ENCODE results near the gene UBXN7. TPM values are rescaled to one million over a fixed set of nuclear protein-coding genes. Genes with fewer than 3 reads are reported as not detected.
"Not testable (repeated sequence)": the region's sequence is repeated elsewhere in the genome, so short reads cannot be mapped to it uniquely, and the experiment has no call there.

Gene UBXN7
- total RNA-seq, 2 experiments from 2014 or later = 58.4 to 63.7 TPM

GRCh38 chr3:196365736-196366135 lies 66.5 kb downstream of the UBXN7 start:
- POLR2A ChIA-PET = no interaction called here
- no peak for DNase-seq
- Mint-ChIP-seq H3K27ac (no peak overlapping the region), H3K4me1 (ENCODE audit: low read depth) (peaks cover 4% of the 10 kb centered on the region), H3K4me3 (no peak overlapping the region), H3K9me3 (no peaks in the 10 kb centered on the region), H3K36me3 (ENCODE audit: low read depth) (peaks cover 24% of the 10 kb centered on the region), H3K27me3 (no peaks in the 10 kb centered on the region)
- intact Hi-C loops (cut with micrococcal nuclease) = no loop called here
- CTCF ChIA-PET = interaction anchor here (0.9 to 1.3 kb wide), 2 partner anchors 92 to 172 kb away, joined by 3 to 4 read pairs; no protein-coding TSS in a partner anchor
- no peak for TF ChIP-seq CTCF (IDR thresholded peaks at IDR 0.05)
- ATAC-seq = no peak

DNA sequence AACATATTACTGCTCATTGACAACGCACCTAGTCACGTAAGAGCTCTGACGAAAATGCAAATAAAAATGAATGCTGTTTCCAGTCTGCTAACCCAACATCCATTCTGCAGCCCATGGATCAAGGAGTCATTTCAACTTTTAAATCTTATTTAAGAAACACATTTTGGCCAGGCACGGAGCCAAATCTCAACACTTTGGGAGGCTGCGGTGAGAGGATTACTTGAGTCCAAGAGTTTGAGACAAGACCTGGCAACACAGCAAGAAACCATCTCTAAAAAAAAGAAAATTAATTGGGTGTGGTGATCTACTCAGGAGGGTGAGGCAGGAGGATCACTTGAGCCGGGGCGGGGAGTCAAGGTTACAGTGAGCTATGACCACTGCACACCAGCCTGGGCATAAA lies 71.6 kb downstream of the UBXN7 start:
- H3K4me1 Mint-ChIP-seq (ENCODE audit: low read depth) = peaks cover 11% of the 10 kb centered on the region
- H3K27me3 Mint-ChIP-seq = no peaks in the 10 kb centered on the region
- no peak for ATAC-seq
- H3K4me3 Mint-ChIP-seq = no peak overlapping the region
- intact Hi-C loops (cut with micrococcal nuclease) = no loop called here
- ChIA-PET POLR2A (no interaction called here), CTCF (no interaction called here)
- H3K27ac Mint-ChIP-seq = no peak overlapping the region
- TF ChIP-seq CTCF (IDR thresholded peaks at IDR 0.05) = no peak
- H3K36me3 Mint-ChIP-seq (ENCODE audit: low read depth) = peaks cover 35% of the 10 kb centered on the region
- no peaks in the 10 kb centered on the region for H3K9me3 Mint-ChIP-seq
- no peak for DNase-seq

DNA sequence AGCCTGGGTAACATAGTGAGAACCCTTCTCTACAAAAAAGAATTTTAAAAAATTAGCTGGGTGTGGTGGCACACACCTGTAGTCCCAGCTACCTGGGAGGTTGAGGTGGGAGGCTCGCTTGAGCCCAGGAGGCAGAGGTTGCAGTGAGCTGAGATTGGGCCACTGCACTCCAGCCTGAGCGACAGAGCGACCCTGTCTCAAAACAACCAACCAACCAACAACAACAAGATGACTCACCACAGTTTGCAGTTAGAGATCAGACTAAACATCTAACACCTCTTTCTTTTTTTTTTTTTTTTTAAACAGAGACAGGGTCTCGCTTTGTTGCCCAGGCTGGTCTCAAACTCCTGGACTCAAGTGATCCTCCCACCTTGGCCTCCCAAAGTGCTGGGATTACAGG lies 73.7 kb downstream of the UBXN7 start:
- H3K9me3 Mint-ChIP-seq; ATAC-seq; H3K27me3 Mint-ChIP-seq; H3K4me3 Mint-ChIP-seq; POLR2A ChIA-PET; H3K27ac Mint-ChIP-seq; intact Hi-C loops (cut with micrococcal nuclease); DNase-seq: not testable (repeated sequence)
- H3K4me1 Mint-ChIP-seq (ENCODE audit: low read depth) = peaks cover 11% of the 10 kb centered on the region
- H3K36me3 Mint-ChIP-seq (ENCODE audit: low read depth) = peaks cover 41% of the 10 kb centered on the region
- CTCF ChIA-PET = interaction anchor here (0.8 to 1.1 kb wide), 2 partner anchors 13 to 286 kb away, joined by 3 read pairs; no protein-coding TSS in a partner anchor

- intact Hi-C loops (cut with micrococcal nuclease) = no loop called here
- TF ChIP-seq CTCF (IDR thresholded peaks at IDR 0.05) = no peak
- Mint-ChIP-seq H3K27me3 (no peaks in the 10 kb centered on the region), H3K4me3 (no peak overlapping the region), H3K4me1 (ENCODE audit: low read depth) (peaks cover 11% of the 10 kb centered on the region), H3K27ac (no peak overlapping the region), H3K36me3 (ENCODE audit: low read depth) (peaks cover 41% of the 10 kb centered on the region), H3K9me3 (no peaks in the 10 kb centered on the region)
- DNase-seq (no peak), ATAC-seq (no peak)
- ChIA-PET CTCF (interaction anchor here (1.1 kb wide), 1 partner anchor 285 kb away, joined by 3 read pairs; no protein-coding TSS in a partner anchor), POLR2A (no interaction called here)
These were observed 74.3 kb downstream of the UBXN7 start for GRCh38 chr3:196357905-196358304.

GRCh38 chr3:196356556-196356955 lies 75.7 kb downstream of the UBXN7 start:
- H3K36me3 Mint-ChIP-seq (ENCODE audit: low read depth) = peaks cover 33% of the 10 kb centered on the region
- H3K4me3 Mint-ChIP-seq = no peak overlapping the region
- H3K4me1 Mint-ChIP-seq (ENCODE audit: low read depth) = peaks cover 11% of the 10 kb centered on the region
- ChIA-PET CTCF (no interaction called here), POLR2A (no interaction called here)
- ATAC-seq (no peak), DNase-seq (no peak)
- intact Hi-C loops (cut with micrococcal nuclease) = no loop called here
- no peak overlapping the region for H3K27ac Mint-ChIP-seq
- TF ChIP-seq CTCF (IDR thresholded peaks at IDR 0.05) = no peak
- H3K9me3 Mint-ChIP-seq = no peaks in the 10 kb centered on the region
- H3K27me3 Mint-ChIP-seq = no peaks in the 10 kb centered on the region

- Mint-ChIP-seq H3K36me3 (ENCODE audit: low read depth) (peaks cover 28% of the 10 kb centered on the region), H3K27me3 (no peaks in the 10 kb centered on the region)
These were observed 76.6 kb downstream of the UBXN7 start for GRCh38 chr3:196355668-196356067.

More at GRCh38 chr3:196355668-196356067, 76.6 kb downstream of the UBXN7 start:
- Mint-ChIP-seq H3K4me3 (no peak overlapping the region), H3K27ac (no peak overlapping the region), H3K4me1 (ENCODE audit: low read depth) (peaks cover 11% of the 10 kb centered on the region), H3K9me3 (no peaks in the 10 kb centered on the region)
- DNase-seq (no peak), ATAC-seq (no peak)
- TF ChIP-seq CTCF (IDR thresholded peaks at IDR 0.05) = no peak
- intact Hi-C loops (cut with micrococcal nuclease) = no loop called here
- ChIA-PET CTCF (interaction anchor here (1.0 to 1.5 kb wide), 2 partner anchors 36 to 102 kb away, joined by 3 read pairs; no protein-coding TSS in a partner anchor), POLR2A (no interaction called here)

Measured in activated CD8-positive, alpha-beta T cell treated with anti-CD3 and anti-CD28 coated beads for 36 hours (primary cell).